Trophoblast cell (in vitro differentiated cells and primary cell): ENCODE measurements around the gene TBC1D22A.

Source experiments
- DNase-seq, 2 donors: peaks; one replicate each; pipeline ENCODE4 v3.0.0-alpha.2; 2016
- H2AFZ ChIP-seq: 2 replicates; pipeline ENCODE4 v1.6.1; 2013; ENCODE audit warnings: low read length, moderate library complexity, mild to moderate bottlenecking; ENCODE audit not compliant: insufficient read depth, poor library complexity
- H2AK5ac ChIP-seq: 2 replicates; pipeline ENCODE4 v1.6.1; 2013; ENCODE audit warnings: mild to moderate bottlenecking, low read length
- H2BK120ac ChIP-seq: 2 replicates; pipeline ENCODE4 v1.6.1; 2013; ENCODE audit warnings: low read length, mild to moderate bottlenecking, moderate library complexity; ENCODE audit not compliant: insufficient read depth, poor library complexity
- H2BK12ac ChIP-seq: 2 replicates; pipeline ENCODE4 v1.6.1; 2013; ENCODE audit warnings: mild to moderate bottlenecking, low read length, moderate library complexity
- H2BK5ac ChIP-seq: 2 replicates; pipeline ENCODE4 v1.6.1; 2013; ENCODE audit warnings: low read length, low read depth, moderate library complexity, mild to moderate bottlenecking; ENCODE audit not compliant: poor library complexity
- H3K14ac ChIP-seq: 2 replicates; pipeline ENCODE4 v1.6.1; 2013; ENCODE audit warnings: mild to moderate bottlenecking, low read length
- H3K18ac ChIP-seq: 2 replicates; pipeline ENCODE4 v1.6.1; 2013; ENCODE audit warnings: mild to moderate bottlenecking, low read length
- H3K23ac ChIP-seq: 2 replicates; pipeline ENCODE4 v1.6.1; 2013; ENCODE audit warnings: low read length
- H3K27ac ChIP-seq: 2 replicates; pipeline ENCODE4 v1.5.1; 2013; ENCODE audit warnings: low read depth, mild to moderate bottlenecking, inconsistent platforms, low read length, moderate library complexity
- H3K27me3 ChIP-seq: 2 replicates; pipeline ENCODE4 v1.6.1; 2013; ENCODE audit warnings: inconsistent platforms, mild to moderate bottlenecking, low read length, moderate library complexity; ENCODE audit not compliant: insufficient read depth
- H3K36me3 ChIP-seq, 2 experiments: 1 replicate in 1 of 2; 2 replicates in 1 of 2; pipeline ENCODE4 v1.6.1; 2013; ENCODE audit warnings: low read length in 2 of 2, mild to moderate bottlenecking in 2 of 2, moderate library complexity in 1 of 2; ENCODE audit not compliant: insufficient read depth in 2 of 2, control insufficient read depth in 1 of 2
- H3K4ac ChIP-seq: 2 replicates; pipeline ENCODE4 v1.6.1; 2013; ENCODE audit warnings: low read depth, mild to moderate bottlenecking, low read length, moderate library complexity
- H3K4me1 ChIP-seq, 2 experiments: 1 replicate in 1 of 2; 2 replicates in 1 of 2; pipeline ENCODE4 v1.6.1; 2013; ENCODE audit warnings: low read length in 2 of 2, mild to moderate bottlenecking in 2 of 2, moderate library complexity in 1 of 2; ENCODE audit not compliant: insufficient read depth in 2 of 2, control insufficient read depth in 1 of 2
- H3K4me2 ChIP-seq: 2 replicates; pipeline ENCODE4 v1.6.1; 2013; ENCODE audit warnings: inconsistent platforms, mild to moderate bottlenecking, low read length, moderate library complexity
- H3K4me3 ChIP-seq: 2 replicates; pipeline ENCODE4 v1.5.1; 2013; ENCODE audit warnings: mild to moderate bottlenecking, low read depth, low read length, inconsistent platforms
- H3K79me1 ChIP-seq: one replicate; pipeline ENCODE4 v1.6.1; 2013; ENCODE audit warnings: low read length
- H3K79me2 ChIP-seq: 2 replicates; pipeline ENCODE4 v1.6.1; 2013; ENCODE audit warnings: low read length, mild to moderate bottlenecking; ENCODE audit not compliant: control insufficient read depth, insufficient read depth, poor library complexity
- H3K9ac ChIP-seq: 2 replicates; pipeline ENCODE4 v1.6.1; 2013; ENCODE audit warnings: mild to moderate bottlenecking, low read length
- H3K9me3 ChIP-seq: 2 replicates; pipeline ENCODE4 v1.6.1; 2013; ENCODE audit warnings: low read depth, mild to moderate bottlenecking, control low read depth, inconsistent platforms, low read length; ENCODE audit not compliant: insufficient read depth
- H4K12ac ChIP-seq: 2 replicates; pipeline ENCODE4 v1.6.1; 2013; ENCODE audit warnings: low read depth, mild to moderate bottlenecking, low read length, moderate library complexity
- H4K8ac ChIP-seq: 2 replicates; pipeline ENCODE4 v1.6.1; 2013; ENCODE audit warnings: low read depth, mild to moderate bottlenecking, low read length, moderate library complexity
- H4K91ac ChIP-seq: one replicate; pipeline ENCODE4 v1.6.1; 2013; ENCODE audit warnings: low read depth, mild to moderate bottlenecking, low read length, moderate library complexity
- WGBS: extraction: QIAGEN DNeasy Blood & Tissue Kit; methylation state at CpG from one replicate; pipeline ENCODE4 v1.1.7; 2013; ENCODE audit warnings: missing lambda C conversion rate; ENCODE audit not compliant: insufficient read length, insufficient coverage; ENCODE audit errors: extremely low coverage; 5-methylcytosine and 5-hydroxymethylcytosine counted together

TBC1D22A gene

GRCh38 chr22:46857142-46857884 is 94.9 kb downstream of the TBC1D22A start:
- Histone ChIP-seq H3K4me3 (no peak overlapping the region), H2AK5ac (no peak overlapping the region), H3K27ac (no peak overlapping the region), H2AFZ (no peak overlapping the region), H3K23ac (no peak overlapping the region), H3K14ac (no peak overlapping the region), H3K36me3 (no peaks in the 10 kb centered on the region), H4K12ac (no peak overlapping the region), H3K27me3 (no peaks in the 10 kb centered on the region), H3K4me2 (no peak overlapping the region), H2BK12ac (no peak overlapping the region), H3K4me1 (no peaks in the 10 kb centered on the region), H3K79me1 (no peaks in the 10 kb centered on the region), H3K9me3 (no peaks in the 10 kb centered on the region), H2BK120ac (no peak overlapping the region), H3K9ac (no peak overlapping the region), H2BK5ac (no peak overlapping the region), H3K18ac (no peak overlapping the region), H4K91ac (no peak overlapping the region), H3K79me2 (no peaks in the 10 kb centered on the region), H3K4ac (no peak overlapping the region), H4K8ac (no peak overlapping the region)
- no CpG with 5 or more reads among the region's 9 CpGs for WGBS
- no peak for DNase-seq

- no peaks in the 10 kb centered on the region for H3K36me3 ChIP-seq
- H4K8ac ChIP-seq, result no peak overlapping the region
- H3K9ac ChIP-seq, result no peak overlapping the region
- H3K23ac ChIP-seq, result no peak overlapping the region
- H3K79me1 ChIP-seq, result no peaks in the 10 kb centered on the region
- no peak overlapping the region for H2BK120ac ChIP-seq
- H3K18ac ChIP-seq, result no peak overlapping the region
- H3K27me3 ChIP-seq, result no peaks in the 10 kb centered on the region
- no peak for DNase-seq
- no peak overlapping the region for H2AFZ ChIP-seq
- H3K4me3 ChIP-seq, result no peak overlapping the region
- no peak overlapping the region for H4K91ac ChIP-seq
- no peak overlapping the region for H3K4me2 ChIP-seq
- no peak overlapping the region for H2AK5ac ChIP-seq
- no peaks in the 10 kb centered on the region for H3K9me3 ChIP-seq
- H4K12ac ChIP-seq, result no peak overlapping the region
- H3K27ac ChIP-seq, result no peak overlapping the region
- no peak overlapping the region for H3K4ac ChIP-seq
- no peaks in the 10 kb centered on the region for H3K79me2 ChIP-seq
- H2BK12ac ChIP-seq, result no peak overlapping the region
- no CpG with 5 or more reads among the region's 6 CpGs for WGBS
- no peak overlapping the region for H3K14ac ChIP-seq
- no peaks in the 10 kb centered on the region for H3K4me1 ChIP-seq
- H2BK5ac ChIP-seq, result no peak overlapping the region
Observed at GRCh38 chr22:46857885-46858143, 95.4 kb downstream of the TBC1D22A start.

GRCh38 chr22:46858181-46858771 is 95.8 kb downstream of the TBC1D22A start:
- no peak overlapping the region for H3K4me2 ChIP-seq
- no peaks in the 10 kb centered on the region for H3K79me2 ChIP-seq
- no peak overlapping the region for H4K91ac ChIP-seq
- no peak overlapping the region for H4K8ac ChIP-seq
- H3K27ac ChIP-seq, result no peak overlapping the region
- H2BK120ac ChIP-seq, result no peak overlapping the region
- no peaks in the 10 kb centered on the region for H3K4me1 ChIP-seq
- no peak overlapping the region for H2BK5ac ChIP-seq
- WGBS, result no CpG with 5 or more reads among the region's 23 CpGs
- no peak overlapping the region for H3K4ac ChIP-seq
- no peak overlapping the region for H3K9ac ChIP-seq
- no peak overlapping the region for H3K18ac ChIP-seq
- H3K79me1 ChIP-seq, result no peaks in the 10 kb centered on the region
- no peak overlapping the region for H2AFZ ChIP-seq
- no peaks in the 10 kb centered on the region for H3K27me3 ChIP-seq
- no peak overlapping the region for H3K4me3 ChIP-seq
- no peaks in the 10 kb centered on the region for H3K9me3 ChIP-seq
- no peak overlapping the region for H2AK5ac ChIP-seq
- H3K36me3 ChIP-seq, result no peaks in the 10 kb centered on the region
- H3K23ac ChIP-seq, result no peak overlapping the region
- H4K12ac ChIP-seq, result no peak overlapping the region
- H3K14ac ChIP-seq, result no peak overlapping the region
- no peak for DNase-seq
- no peak overlapping the region for H2BK12ac ChIP-seq

- Histone ChIP-seq H3K4me2 (no peak overlapping the region), H2BK120ac (no peak overlapping the region), H2BK12ac (no peak overlapping the region), H3K79me2 (no peaks in the 10 kb centered on the region), H2BK5ac (no peak overlapping the region), H4K12ac (no peak overlapping the region), H4K91ac (no peak overlapping the region), H3K18ac (no peak overlapping the region), H2AK5ac (no peak overlapping the region), H3K4ac (no peak overlapping the region), H3K9me3 (no peaks in the 10 kb centered on the region), H3K4me1 (no peaks in the 10 kb centered on the region), H3K9ac (no peak overlapping the region), H4K8ac (no peak overlapping the region), H3K4me3 (no peak overlapping the region), H3K27me3 (no peaks in the 10 kb centered on the region), H3K36me3 (no peaks in the 10 kb centered on the region), H3K23ac (no peak overlapping the region), H3K79me1 (no peaks in the 10 kb centered on the region), H3K27ac (no peak overlapping the region), H3K14ac (no peak overlapping the region), H2AFZ (no peak overlapping the region)
- DNase-seq, result no peak
- no CpG with 5 or more reads among the region's 16 CpGs for WGBS
Observed at GRCh38 chr22:46860562-46860961, 98.1 kb downstream of the TBC1D22A start.
